Hippocampal formation (tissue), 2 donors: Measurements from ENCODE around the gene MBOAT2.
"Not testable (repeated sequence)": the region's sequence is repeated elsewhere in the genome, so short reads cannot be mapped to it uniquely, and the experiment has no call there.

Experiments used
- DNase-seq, 2 donors: peaks; one replicate each; lab custom pipeline; 2025; lab: John Stamatoyannopoulos, UW

MBOAT2 gene

DNA sequence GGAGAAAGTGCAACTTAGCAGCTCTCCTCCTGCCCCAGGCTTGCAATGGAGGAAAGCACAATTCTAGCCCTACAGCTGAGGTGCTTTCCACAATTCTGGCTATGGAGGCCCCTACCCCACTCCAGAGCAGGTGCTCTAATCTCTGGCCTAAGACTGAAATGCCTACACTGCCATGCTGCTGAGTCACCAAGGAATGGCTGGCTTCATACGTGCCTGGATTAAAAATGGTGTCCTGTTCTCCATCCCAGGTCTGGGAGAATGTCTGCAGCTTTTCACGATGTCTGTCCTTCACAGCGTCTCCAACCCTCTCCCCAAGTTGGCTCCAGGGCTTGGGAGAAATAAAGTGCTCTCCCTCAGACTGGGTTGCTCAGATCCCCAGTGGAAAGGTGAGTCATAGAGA, 48.5 kb downstream of the MBOAT2 start:
- no peak for DNase-seq

DNA sequence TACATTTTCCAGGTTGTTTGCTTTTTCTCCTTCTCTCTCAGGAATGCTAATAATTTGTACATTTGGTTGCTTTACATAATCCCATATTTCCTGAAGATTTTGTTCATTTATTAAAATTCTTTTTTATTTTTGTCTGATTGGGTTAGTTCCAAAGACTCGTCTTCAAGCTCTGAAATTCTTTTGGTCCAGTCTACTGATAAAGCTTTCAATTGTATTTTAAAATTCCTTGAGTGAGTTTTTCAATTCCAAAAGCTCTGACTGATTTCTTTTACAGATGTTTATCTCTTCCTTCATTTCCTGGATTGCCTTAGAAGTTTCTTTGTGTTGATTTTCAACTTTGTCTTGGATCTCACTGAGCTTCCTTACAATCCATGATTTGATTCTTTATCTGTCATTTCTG, 50.0 kb downstream of the MBOAT2 start:
- no peak for DNase-seq

DNA sequence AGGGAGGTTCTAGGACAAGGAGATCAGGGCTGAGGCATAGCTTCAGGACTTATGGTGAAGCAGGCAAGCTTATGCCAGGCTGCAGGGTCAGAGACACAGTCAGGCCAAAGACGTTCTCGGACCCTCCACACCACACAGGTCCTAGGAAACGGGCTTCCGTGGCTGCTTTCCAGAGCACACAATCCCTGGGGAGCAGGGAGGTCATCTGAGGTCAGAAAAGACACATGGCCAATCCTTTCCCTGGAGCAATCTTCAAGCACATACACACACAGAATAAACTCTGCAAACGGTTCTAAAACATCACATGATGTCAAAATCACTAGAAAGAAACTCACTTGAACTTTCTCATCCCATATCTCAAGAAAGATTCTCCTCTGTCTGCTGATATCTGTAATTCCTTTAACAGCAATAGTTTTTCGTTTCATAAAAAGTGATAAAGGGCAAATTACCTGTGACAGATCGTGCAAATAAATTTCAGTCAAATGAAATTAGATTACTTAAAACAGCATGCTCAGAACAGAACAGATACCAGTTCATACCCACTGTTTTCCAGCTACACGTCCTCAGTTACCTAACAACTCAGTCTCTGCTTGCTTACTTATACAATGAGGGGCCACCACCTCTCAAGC, 63.9 kb downstream of the MBOAT2 start:
- DNase-seq = no peak

- DNase-seq = no peak
Measured at GRCh38 chr2:8938384-8938783, 65.1 kb downstream of the MBOAT2 start.

- DNase-seq = no peak
Measured at GRCh38 chr2:8935982-8936381, 67.5 kb downstream of the MBOAT2 start.

DNA sequence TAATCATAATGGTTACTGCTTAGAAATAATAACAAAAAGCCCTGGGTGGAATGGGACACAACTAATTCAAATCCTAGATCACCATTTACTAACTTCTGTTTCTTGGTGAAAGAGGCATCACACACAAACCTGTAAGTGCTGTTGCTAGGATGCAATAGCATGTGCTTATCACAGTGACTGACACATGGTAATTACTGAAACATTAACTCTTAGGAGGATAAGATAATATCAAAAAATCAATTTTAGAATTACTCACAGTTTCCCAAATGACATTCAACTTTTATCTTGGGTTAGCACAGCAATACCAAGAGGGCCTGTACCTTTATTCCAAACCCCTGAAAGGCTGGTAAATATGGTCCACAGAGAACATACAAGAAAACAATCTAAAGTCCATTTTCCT, 69.1 kb downstream of the MBOAT2 start:
- no peak for DNase-seq

DNA sequence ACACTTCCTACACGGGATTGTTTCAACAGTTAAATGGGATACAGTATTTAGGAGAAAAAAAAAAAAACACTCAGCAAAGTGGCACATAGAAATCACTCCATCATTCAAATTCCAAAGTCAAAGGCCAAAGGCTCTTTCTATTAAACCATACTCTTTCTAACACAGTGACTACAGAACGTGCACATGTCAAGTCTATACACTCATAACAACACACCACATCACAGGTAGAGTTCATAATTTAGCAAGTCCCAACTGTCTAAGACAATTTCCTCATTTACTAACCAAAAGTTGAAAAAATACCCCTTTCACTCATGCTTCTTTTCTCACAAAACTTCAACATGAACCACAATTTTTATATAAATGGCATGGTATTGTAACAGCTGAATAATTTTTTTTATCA, 70.8 kb downstream of the MBOAT2 start:
- no peak for DNase-seq

GRCh38 chr2:8930185-8930584, 73.3 kb downstream of the MBOAT2 start:
- DNase-seq = not testable (repeated sequence)

DNA sequence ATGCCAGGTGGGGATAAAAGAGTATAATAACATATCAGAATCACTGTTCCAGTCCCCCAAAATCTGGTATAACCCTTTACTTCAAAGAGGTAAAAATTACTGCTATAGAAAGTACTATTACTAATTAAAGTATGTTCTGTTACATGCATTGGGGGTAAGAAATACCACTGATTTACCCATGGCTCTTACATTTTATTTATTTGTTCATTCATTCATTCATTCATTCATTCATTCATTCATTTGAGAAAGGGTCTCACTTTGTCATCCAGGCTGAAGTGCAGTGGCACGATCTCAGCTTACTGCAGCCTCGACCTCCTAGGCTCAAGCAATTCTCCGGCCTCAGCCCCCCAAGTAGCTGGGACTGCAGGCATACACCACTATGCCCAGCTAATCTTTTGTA, 74.4 kb downstream of the MBOAT2 start:
- DNase-seq = no peak

- peak; percentile 31 to 59 for DNase-seq
Measured at GRCh38 chr2:8927510-8928455, 75.7 kb downstream of the MBOAT2 start.

- DNase-seq = peak; percentile 79 to 85
Measured at GRCh38 chr2:8926356-8926755, 77.1 kb downstream of the MBOAT2 start.

DNA sequence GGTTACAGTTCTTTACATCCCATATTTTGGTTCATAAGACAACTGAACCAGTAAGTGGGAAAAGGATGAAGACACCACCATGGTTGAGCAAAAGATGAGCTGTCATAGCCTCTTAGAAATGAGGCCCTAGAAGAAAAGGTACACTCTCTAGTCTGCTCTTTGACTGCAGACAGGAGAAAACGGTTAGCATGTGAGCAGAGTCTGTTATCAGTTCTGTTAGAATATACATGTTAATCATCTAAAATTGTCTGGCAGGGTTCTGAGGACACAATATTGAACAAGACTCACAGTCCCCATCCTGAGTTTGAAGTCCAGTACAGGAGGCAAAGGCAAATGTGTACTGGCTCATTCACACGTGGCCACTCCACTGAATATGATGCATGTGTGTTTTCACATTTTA, 78.1 kb downstream of the MBOAT2 start:
- DNase-seq = no peak

DNA sequence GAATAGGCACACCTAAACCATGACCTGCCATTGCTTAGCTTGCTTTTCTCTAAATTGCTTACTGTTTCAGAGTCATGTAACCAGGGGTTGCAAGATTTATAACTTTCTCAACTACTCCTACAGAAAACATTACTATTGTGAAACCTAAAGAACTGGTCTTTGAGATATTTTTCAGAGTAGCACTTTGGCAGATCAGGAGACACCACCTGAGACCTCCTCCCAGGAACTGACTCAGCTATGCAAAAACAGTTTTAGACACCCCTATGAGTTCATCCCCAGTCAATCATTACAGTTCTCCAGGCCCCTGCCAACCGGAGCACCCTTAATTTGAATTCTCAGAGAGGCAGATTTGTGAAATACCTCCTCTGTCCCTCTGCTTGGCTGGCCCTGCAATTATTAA, 80.3 kb downstream of the MBOAT2 start:
- no peak for DNase-seq

DNA sequence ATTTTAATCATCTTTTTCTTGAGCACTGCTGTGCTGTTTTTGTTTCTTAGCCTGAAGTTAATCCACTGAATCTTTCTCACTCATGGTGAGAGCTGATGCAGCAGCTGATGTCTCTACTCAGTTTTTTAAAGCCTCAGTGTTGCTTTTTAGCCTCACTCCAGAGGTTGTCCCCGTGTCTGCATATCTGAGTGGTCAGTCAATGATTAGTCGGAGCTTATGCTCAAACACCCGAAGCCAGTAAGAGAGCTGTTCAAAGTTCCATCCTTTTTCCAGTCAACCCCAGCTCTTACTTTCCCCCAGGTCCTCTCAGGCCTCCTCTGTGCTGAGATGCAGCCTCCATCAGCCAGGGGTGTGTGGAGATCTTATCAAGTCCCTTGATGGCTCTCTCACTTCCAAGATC, 81.1 kb downstream of the MBOAT2 start:
- no peak for DNase-seq

- DNase-seq = no peak
Measured at GRCh38 chr2:8918412-8918811, 85.1 kb downstream of the MBOAT2 start.

DNA sequence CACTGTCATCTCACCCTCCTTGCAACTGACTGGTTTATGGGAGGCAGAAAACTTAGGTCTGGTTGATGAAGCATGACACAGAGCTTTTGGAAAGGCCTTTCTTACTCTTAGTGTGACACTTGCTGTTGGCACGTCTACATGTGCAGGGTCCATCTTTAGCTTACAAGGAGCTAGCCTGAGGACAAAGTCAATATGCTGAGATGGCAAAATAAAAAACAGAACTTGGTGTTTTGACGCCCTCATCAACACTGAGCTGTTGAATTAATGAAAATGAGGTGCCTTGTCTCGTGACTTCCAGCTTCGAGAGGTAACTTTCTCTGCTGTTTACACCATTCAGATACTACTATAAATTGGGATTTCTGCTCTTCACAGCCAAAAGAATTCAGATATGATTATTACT, 87.5 kb downstream of the MBOAT2 start:
- DNase-seq = no peak

DNA sequence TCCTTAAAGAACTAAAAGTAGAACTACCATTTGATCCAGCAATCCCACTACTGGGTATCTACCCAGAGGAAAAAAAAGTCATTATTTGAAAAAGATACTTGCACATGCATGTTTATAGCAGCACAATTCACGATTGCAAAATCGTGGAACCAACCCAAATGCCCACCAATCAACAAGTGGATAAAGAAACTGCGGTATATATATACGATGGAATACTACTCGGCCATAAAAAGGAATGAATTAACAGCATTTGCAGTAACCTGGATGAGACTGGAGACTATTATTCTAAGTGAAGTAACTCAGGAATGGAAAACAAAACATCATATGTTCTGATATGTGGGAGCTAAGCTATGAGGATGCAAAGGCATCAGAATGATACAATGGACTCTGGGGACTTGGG, 89.7 kb downstream of the MBOAT2 start:
- DNase-seq = not testable (repeated sequence)

- no peak for DNase-seq
Measured at GRCh38 chr2:8907764-8908288, 95.7 kb downstream of the MBOAT2 start.

GRCh38 chr2:8903924-8904323, 99.6 kb downstream of the MBOAT2 start:
- DNase-seq = not testable (repeated sequence)

GRCh38 chr2:8902757-8903156, 100.7 kb downstream of the MBOAT2 start:
- DNase-seq = not testable (repeated sequence)

DNA sequence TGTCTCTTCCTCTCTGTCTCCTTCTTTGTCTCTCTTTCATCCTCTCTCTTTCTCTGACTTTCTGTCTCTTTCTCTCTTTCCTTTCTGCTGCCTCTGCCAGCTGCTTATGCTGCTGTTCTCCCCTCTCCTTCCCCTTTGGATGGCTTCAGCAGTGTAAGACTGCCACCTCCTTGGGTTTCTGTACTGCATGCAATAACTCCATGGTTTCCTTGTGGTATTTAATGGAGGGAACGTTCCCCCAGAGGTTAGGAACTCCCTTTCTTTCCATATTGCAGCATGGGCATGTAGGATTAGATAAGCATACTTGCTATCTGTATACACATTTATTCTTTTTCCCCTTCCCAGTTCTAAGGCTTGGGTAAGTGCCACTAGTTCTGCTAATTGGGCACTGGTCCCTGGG, 106.3 kb downstream of the MBOAT2 start:
- not testable (repeated sequence) for DNase-seq

- DNase-seq = not testable (repeated sequence)
Measured at GRCh38 chr2:8896671-8897070, 106.8 kb downstream of the MBOAT2 start.
